Bronchial epithelial cell (primary cell): ENCODE results near the gene PTBP3. TPM values are rescaled to one million over a fixed set of nuclear protein-coding genes. Genes with fewer than 3 reads are reported as not detected.

Source experiments
- DNase-seq: peaks from one replicate; pipeline ENCODE4 v3.0.0-alpha.2; 2010; ENCODE audit warnings: low read depth
- FAIRE-seq: peaks from 2 replicates; lab custom pipeline; 2011; peaks lifted over from hg19 to GRCh38; lab: Jason Lieb, UNC
- H3K27me3 ChIP-seq: 2 replicates; pipeline ENCODE4 v1.5.1; 2011; ENCODE audit warnings: low read length; ENCODE audit not compliant: control insufficient read depth, insufficient read depth
- H3K36me3 ChIP-seq: 2 replicates; pipeline ENCODE4 v1.5.1; 2011; ENCODE audit warnings: low read length; ENCODE audit not compliant: control insufficient read depth, insufficient read depth
- H3K4me3 ChIP-seq: 2 replicates; pipeline ENCODE4 v1.5.1; 2011; ENCODE audit warnings: mild to moderate bottlenecking, low read depth, low read length, control low read depth
- CTCF ChIP-seq: IDR thresholded peaks from 2 replicates; pipeline ENCODE4 v1.5.1; 2011; ENCODE audit warnings: mild to moderate bottlenecking, moderate library complexity, low read length, control low read depth, inconsistent platforms; ENCODE audit not compliant: insufficient read depth, severe bottlenecking
- total RNA-seq: library from RNA; depleted of rRNA; stranded (reverse); fragments of >200 nt; gene quantifications from 2 replicates; pipeline ENCODE4 v1.2.1, GENCODE V29; 2014

PTBP3 gene
- total RNA-seq, 1 donor from 2014 or later = 62.4 TPM

- H3K36me3 ChIP-seq = no peaks in the 10 kb centered on the region
- DNase-seq (no peak), FAIRE-seq (no peak)
- no peak for TF ChIP-seq CTCF
- no peak overlapping the region for H3K4me3 ChIP-seq
- H3K27me3 ChIP-seq = no peaks in the 10 kb centered on the region
Measured at GRCh38 chr9:112337547-112337946, 4.1 kb upstream of the PTBP3 start.

DNA sequence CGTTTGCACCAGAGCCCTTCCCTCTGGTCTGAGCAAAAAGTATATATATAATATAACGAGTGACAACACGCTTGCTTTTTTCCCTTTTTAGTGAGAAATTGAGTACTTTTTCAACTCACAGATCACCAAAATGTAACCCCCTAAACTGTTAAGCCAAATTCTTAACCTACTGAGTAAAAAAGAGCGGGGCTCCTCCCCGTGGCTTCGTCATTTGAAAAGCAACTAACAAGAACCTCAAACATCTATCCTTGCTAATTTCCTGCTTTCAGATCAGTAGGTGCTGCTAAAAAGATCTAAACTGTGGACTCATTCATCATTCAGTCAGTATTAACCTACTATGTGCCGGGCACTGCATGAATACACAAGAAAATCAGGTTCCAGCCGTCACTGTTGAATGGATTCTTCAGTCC, 1.0 kb upstream of the PTBP3 start:
- no peaks in the 10 kb centered on the region for H3K27me3 ChIP-seq
- H3K4me3 ChIP-seq = peak overlapping the region; percentile 70
- no peaks in the 10 kb centered on the region for H3K36me3 ChIP-seq
- TF ChIP-seq CTCF = no peak
- peak; percentile 59 for DNase-seq
- no peak for FAIRE-seq

- Histone ChIP-seq H3K27me3 (no peaks in the 10 kb centered on the region), H3K4me3 (peak overlapping the region; percentile 87), H3K36me3 (no peaks in the 10 kb centered on the region)
- DNase-seq = peak; percentile 81
- TF ChIP-seq CTCF = peak; percentile 59
- no peak for FAIRE-seq
Measured at GRCh38 chr9:112333639-112334431, 416 bp upstream of the PTBP3 start.

- no peak for TF ChIP-seq CTCF
- Histone ChIP-seq H3K4me3 (peak overlapping the region; percentile 87), H3K36me3 (no peaks in the 10 kb centered on the region), H3K27me3 (no peaks in the 10 kb centered on the region)
- DNase-seq (no peak), FAIRE-seq (no peak)
Measured at GRCh38 chr9:112332674-112332976, 794 bp downstream of the PTBP3 start.

DNA sequence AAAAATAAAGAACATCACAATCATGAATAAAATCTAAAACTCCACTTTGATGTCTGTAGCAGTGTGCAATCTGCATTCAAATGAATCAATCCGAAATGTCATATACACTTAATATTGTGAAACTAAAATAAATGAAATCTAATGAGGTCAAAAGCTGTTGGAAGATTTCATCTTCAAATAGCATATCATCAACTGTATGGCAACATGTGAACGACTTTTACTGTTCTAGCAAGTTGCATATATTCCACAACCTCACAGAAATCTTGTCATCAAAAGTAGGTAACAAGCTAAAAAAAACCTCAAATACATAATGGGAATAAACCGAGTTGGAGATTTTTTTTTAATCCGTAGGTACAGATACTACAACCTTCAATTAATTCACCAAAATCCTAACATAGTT, 1.2 kb downstream of the PTBP3 start:
- FAIRE-seq (no peak), DNase-seq (no peak)
- Histone ChIP-seq H3K4me3 (peak overlapping the region; percentile 87), H3K27me3 (no peaks in the 10 kb centered on the region), H3K36me3 (no peaks in the 10 kb centered on the region)
- TF ChIP-seq CTCF = no peak

GRCh38 chr9:112331674-112331952, 1.8 kb downstream of the PTBP3 start:
- H3K4me3 ChIP-seq = peak overlapping the region; percentile 87

More at GRCh38 chr9:112331674-112331952, 1.8 kb downstream of the PTBP3 start:
- Histone ChIP-seq H3K27me3 (no peaks in the 10 kb centered on the region), H3K36me3 (no peaks in the 10 kb centered on the region)
- TF ChIP-seq CTCF = no peak
- FAIRE-seq (no peak), DNase-seq (peak; percentile 36)
